Nephron (organoid): Measurements from ENCODE around the gene CUEDC1.

Experiments used
- H3K27ac Mint-ChIP-seq, 3 experiments: 2 replicates each; pipeline ENCODE4 v1.8.0; 2020; ENCODE audit warnings: mixed read lengths in 3 of 3, mild to moderate bottlenecking in 2 of 3, moderate library complexity in 1 of 3
- H3K27me3 Mint-ChIP-seq: 2 replicates; pipeline ENCODE4 v1.8.0; 2021; ENCODE audit warnings: low read depth, mild to moderate bottlenecking, moderate library complexity, mixed read lengths
- H3K36me3 Mint-ChIP-seq: 2 replicates; pipeline ENCODE4 v1.8.0; 2020; ENCODE audit warnings: low read depth, mixed read lengths
- H3K4me1 Mint-ChIP-seq: 2 replicates; pipeline ENCODE4 v1.8.0; 2020; ENCODE audit warnings: mixed read lengths
- H3K4me3 Mint-ChIP-seq, 3 experiments: 2 replicates each; pipeline ENCODE4 v1.8.0; 2020; ENCODE audit warnings: mild to moderate bottlenecking in 3 of 3, mixed read lengths in 3 of 3, moderate library complexity in 2 of 3
- H3K9me3 Mint-ChIP-seq: 2 replicates; pipeline ENCODE4 v1.8.0; 2020; ENCODE audit warnings: mixed read lengths
- TF ChIP-seq, protein P1 (sequence below), 3 experiments: fragments of 200-600 bp; sonication (generic); IDR thresholded peaks; one replicate each; pipeline ENCODE4 v1.5.0; 2021; ENCODE audit warnings: antibody characterized with exemption in 3 of 3; ENCODE audit not compliant: unreplicated experiment in 3 of 3

Gene CUEDC1

DNA sequence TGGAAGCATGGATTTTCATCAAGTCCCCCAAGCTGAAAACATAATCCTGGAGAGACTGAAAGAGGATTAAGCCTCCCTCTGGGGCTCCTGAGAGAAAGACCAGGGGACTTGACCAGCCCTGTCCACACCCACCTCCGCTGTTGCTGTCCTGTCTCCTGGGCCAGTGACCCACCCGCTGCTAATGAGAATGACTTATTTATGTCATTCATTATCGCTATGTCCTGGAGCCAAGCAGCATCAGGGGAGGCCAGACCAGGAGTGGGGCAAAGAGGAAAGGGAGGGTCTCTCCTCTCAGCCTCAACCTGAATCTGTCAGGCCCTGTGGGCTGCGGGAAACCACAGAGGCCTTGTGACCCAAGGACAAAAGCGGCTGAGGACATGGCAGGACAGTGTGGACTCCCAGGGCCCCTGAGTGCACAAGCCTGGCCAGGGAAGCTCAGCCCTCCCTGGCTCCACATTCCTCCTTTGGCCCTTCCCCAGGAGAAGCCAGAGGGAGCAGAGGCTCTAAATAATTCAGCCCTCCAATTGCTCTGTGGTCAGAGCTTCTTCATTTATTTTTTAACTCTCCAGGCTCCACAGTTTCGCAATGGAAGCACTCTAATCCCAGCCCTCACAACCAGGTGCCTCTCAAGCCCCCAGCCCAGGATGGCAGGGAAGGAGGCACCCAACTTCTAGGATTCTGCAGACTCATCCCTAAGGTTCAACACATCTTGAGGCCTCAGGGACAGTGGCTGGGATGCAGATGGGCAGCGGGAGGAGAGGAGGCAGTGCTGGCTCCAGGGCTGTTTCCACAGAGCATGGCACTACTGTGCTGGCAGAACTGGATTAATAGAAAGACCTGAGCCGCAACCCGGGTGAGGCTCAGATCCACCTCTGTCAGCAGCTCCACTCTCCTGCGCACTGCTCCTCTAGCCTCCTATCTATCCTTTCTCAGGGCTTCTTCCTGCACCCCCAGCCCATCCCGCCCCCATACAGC is 19.1 kb downstream of the CUEDC1 start:
- H3K27me3 Mint-ChIP-seq, result no peaks in the 10 kb centered on the region
- H3K9me3 Mint-ChIP-seq, result no peaks in the 10 kb centered on the region
- H3K4me3 Mint-ChIP-seq, result peak overlapping the region; percentile 35 to 52 (median 41)
- H3K36me3 Mint-ChIP-seq, result no peaks in the 10 kb centered on the region
- H3K27ac Mint-ChIP-seq, result peak overlapping the region; percentile 97 to 98 (median 98)
- peaks cover 68% of the 10 kb centered on the region for H3K4me1 Mint-ChIP-seq
- TF ChIP-seq, protein P1, sequence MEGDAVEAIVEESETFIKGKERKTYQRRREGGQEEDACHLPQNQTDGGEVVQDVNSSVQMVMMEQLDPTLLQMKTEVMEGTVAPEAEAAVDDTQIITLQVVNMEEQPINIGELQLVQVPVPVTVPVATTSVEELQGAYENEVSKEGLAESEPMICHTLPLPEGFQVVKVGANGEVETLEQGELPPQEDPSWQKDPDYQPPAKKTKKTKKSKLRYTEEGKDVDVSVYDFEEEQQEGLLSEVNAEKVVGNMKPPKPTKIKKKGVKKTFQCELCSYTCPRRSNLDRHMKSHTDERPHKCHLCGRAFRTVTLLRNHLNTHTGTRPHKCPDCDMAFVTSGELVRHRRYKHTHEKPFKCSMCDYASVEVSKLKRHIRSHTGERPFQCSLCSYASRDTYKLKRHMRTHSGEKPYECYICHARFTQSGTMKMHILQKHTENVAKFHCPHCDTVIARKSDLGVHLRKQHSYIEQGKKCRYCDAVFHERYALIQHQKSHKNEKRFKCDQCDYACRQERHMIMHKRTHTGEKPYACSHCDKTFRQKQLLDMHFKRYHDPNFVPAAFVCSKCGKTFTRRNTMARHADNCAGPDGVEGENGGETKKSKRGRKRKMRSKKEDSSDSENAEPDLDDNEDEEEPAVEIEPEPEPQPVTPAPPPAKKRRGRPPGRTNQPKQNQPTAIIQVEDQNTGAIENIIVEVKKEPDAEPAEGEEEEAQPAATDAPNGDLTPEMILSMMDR (IDR thresholded peaks at IDR 0.05; ENCODE audit: unreplicated experiment in 3 of 3), result no peak

DNA sequence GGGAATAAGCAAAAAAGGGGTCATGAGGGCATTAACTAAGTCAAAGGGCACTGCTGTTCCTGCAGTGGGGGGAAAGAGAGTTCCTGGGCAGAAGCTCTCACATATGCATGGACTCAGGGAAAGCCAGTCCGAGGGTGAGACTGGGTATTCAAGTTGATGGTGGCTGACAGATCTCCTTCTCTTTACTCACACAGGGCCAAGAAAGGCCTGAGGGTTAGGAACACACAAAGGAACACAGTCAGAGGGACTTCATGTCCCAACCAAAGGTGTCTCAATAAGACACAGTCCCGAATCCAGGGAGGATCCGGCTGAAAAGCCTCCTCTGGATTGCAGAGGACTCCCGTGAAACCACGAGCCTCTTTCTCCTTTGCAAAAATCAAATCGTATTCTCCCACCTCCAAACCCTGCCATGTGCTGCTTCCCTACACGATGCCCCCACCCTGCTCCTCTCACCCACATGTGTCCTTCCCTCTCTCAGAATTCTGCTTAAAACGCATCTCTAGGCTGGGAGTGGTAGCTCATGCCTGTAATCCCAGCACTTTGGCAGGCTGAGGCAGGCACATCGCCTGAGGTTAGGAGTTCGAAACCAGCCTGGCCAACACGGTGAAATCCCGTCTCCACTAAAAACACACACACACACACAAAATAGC is 23.6 kb downstream of the CUEDC1 start:
- TF ChIP-seq, protein P1 (IDR thresholded peaks at IDR 0.05; ENCODE audit: unreplicated experiment in 3 of 3), result no peak
- Mint-ChIP-seq H3K36me3 (no peaks in the 10 kb centered on the region), H3K27me3 (peaks cover 3% of the 10 kb centered on the region), H3K4me1 (peaks cover 77% of the 10 kb centered on the region), H3K9me3 (no peaks in the 10 kb centered on the region), H3K27ac (peak overlapping the region; percentile 28 to 83 (median 73)), H3K4me3 (no peak overlapping the region)

DNA sequence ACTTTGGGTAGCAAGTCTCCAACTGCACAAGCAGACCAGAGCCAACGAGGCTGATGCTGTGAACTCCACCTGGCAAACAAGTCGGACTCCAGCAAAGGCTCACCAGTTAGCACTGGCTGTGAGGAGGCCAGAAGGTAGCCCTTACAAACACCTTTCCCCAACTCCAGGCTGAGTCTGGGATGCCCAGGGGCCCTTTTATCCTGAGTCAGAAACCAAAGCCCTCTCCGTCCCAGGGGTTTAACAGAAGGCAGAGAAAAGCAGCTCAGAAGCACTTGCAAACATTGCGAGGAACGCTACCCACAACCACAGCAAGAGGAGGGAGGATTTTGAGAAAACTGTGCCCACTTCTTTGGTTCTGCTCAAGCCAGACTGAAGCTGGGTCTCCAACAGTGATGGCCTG is 25.0 kb downstream of the CUEDC1 start:
- Mint-ChIP-seq H3K27me3 (peaks cover 3% of the 10 kb centered on the region), H3K9me3 (no peaks in the 10 kb centered on the region), H3K4me1 (peaks cover 77% of the 10 kb centered on the region), H3K27ac (peak overlapping the region; percentile 67 to 83 (median 73)), H3K4me3 (no peak overlapping the region), H3K36me3 (no peaks in the 10 kb centered on the region)
- TF ChIP-seq, protein P1 (IDR thresholded peaks at IDR 0.05; ENCODE audit: unreplicated experiment in 3 of 3), result no peak

DNA sequence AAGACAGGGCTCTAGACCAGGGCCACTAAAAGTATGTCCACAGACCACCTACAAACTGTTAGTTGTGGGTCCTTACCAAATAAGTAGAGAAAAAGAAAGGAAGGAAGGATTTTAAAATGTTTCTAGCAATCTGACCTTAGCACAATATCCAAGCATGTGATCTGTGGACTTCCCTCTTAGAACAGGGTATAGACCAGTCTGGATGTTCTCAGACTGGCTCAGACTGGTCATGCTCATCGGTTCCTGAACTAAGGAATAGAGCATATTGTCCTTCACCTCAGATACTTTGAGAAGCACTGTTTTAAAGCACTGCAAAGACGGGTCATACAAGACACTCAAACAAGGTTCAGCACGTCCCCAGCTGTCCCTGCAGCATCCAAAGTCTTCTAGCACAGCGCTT is 25.8 kb downstream of the CUEDC1 start:
- Mint-ChIP-seq H3K27me3 (peaks cover 3% of the 10 kb centered on the region), H3K27ac (peak overlapping the region; percentile 35 to 79 (median 73)), H3K4me3 (no peak overlapping the region), H3K9me3 (no peaks in the 10 kb centered on the region), H3K4me1 (peaks cover 82% of the 10 kb centered on the region), H3K36me3 (no peaks in the 10 kb centered on the region)
- TF ChIP-seq, protein P1 (IDR thresholded peaks at IDR 0.05; ENCODE audit: unreplicated experiment in 3 of 3), result no peak

DNA sequence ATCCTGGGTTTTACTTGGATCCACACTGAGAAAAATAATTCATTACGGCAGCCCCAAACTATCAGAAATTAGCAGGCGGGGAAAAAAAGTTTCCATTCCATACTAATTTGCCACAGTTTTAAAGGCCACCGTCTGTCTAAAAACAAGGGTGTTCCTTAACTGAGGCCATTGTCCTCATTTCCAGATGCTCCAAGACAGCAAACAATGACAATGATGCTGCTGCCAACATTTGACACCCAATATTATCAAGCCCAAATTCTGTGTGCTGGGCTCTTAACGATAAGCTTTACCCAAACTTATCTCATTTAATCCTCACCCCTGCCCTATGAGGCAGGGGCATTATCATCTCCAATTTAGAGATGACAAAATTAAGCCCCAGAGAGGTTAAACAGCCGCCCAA is 26.3 kb downstream of the CUEDC1 start:
- Mint-ChIP-seq H3K9me3 (no peaks in the 10 kb centered on the region), H3K36me3 (no peaks in the 10 kb centered on the region), H3K4me3 (no peak overlapping the region), H3K27ac (peak overlapping the region; percentile 35 to 79 (median 73)), H3K4me1 (peaks cover 86% of the 10 kb centered on the region), H3K27me3 (peaks cover 3% of the 10 kb centered on the region)
- TF ChIP-seq, protein P1 (IDR thresholded peaks at IDR 0.05; ENCODE audit: unreplicated experiment in 3 of 3), result no peak
